Thymus (tissue), 11 donors: ENCODE results near the gene SF3B5. TPM values are rescaled to one million over a fixed set of nuclear protein-coding genes. Genes with fewer than 3 reads are reported as not detected.
"Not testable (repeated sequence)": the region's sequence is repeated elsewhere in the genome, so short reads cannot be mapped to it uniquely, and the experiment has no call there.

Experiments used
- DNase-seq, 9 donors: peaks; one replicate each; pipeline ENCODE4 v3.0.0-alpha.2; 2013; ENCODE audit warnings: low spot score in 9 of 9, low read depth in 6 of 9, missing footprints in 1 of 9
- H3K27ac ChIP-seq, 2 donors: one replicate each; pipeline ENCODE4 v1.5.1; 2013; ENCODE audit warnings: control low read depth in 1 of 2, low read depth in 1 of 2, low read length in 1 of 2, mild to moderate bottlenecking in 1 of 2, moderate library complexity in 1 of 2
- H3K27me3 ChIP-seq, 2 donors: one replicate each; pipeline ENCODE4 v1.5.1; 2013; ENCODE audit warnings: low read length in 1 of 2; ENCODE audit not compliant: control insufficient read depth in 2 of 2, insufficient read depth in 1 of 2
- H3K36me3 ChIP-seq, 2 donors: one replicate each; pipeline ENCODE4 v1.5.1; 2013; ENCODE audit warnings: low read length in 1 of 2, mild to moderate bottlenecking in 1 of 2, moderate library complexity in 1 of 2; ENCODE audit not compliant: control insufficient read depth in 2 of 2, insufficient read depth in 2 of 2
- H3K4me1 ChIP-seq, 2 donors: one replicate each; pipeline ENCODE4 v1.5.1; 2013; ENCODE audit warnings: low read length in 2 of 2; ENCODE audit not compliant: control insufficient read depth in 2 of 2, insufficient read depth in 2 of 2
- H3K4me3 ChIP-seq, 2 donors: one replicate each; pipeline ENCODE4 v1.5.1; 2013; ENCODE audit warnings: low read length in 2 of 2, control low read depth in 1 of 2, mild to moderate bottlenecking in 1 of 2
- H3K9me3 ChIP-seq, 2 donors: one replicate each; pipeline ENCODE4 v1.5.1; 2013; ENCODE audit warnings: low read length in 1 of 2, mild to moderate bottlenecking in 1 of 2; ENCODE audit not compliant: control insufficient read depth in 2 of 2, insufficient read depth in 1 of 2
- WGBS: extraction: QIAGEN DNeasy Blood & Tissue Kit; methylation state at CpG from one replicate; pipeline ENCODE4 v1.1.7; 2013; 5-methylcytosine and 5-hydroxymethylcytosine counted together
- polyA plus RNA-seq: library from polyadenylated mRNA; stranded (reverse); fragments of 200-250 nt; gene quantifications from one replicate; pipeline ENCODE4 v1.2.3, GENCODE V29; 2013
- total RNA-seq: library from RNA; stranded (reverse); fragments of 120-200 nt; gene quantifications from one replicate; pipeline ENCODE4 v1.2.4, GENCODE V29; 2013
- donor health status: healthy.

The SF3B5 gene
- total and polyA plus RNA-seq, 2 donors = 176 to 192 TPM

DNA sequence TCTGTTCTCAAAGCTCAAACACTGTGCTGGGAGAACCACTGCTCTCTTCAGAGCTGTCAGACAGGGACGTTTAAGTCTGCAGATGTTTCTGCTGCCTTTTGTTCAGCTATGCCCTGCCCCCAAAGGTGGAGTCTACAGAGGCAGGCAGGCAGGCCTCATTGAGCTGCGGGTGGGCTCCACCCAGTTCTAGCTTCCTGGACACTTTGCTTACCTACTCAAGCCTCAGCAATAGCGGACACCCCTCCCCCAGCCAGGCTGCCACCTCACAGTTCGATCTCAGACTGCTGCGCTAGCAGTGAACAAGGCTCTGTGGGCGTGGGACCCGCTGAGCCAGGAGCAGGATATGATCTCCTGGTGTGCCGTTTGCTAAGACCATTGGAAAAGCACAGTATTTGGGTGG is 48.7 kb downstream of the SF3B5 start:
- not testable (repeated sequence) for DNase-seq, H3K36me3 ChIP-seq, H3K27ac ChIP-seq, H3K4me3 ChIP-seq, H3K27me3 ChIP-seq, H3K4me1 ChIP-seq
- WGBS = 87% methylated on average over 8 of the region's 8 CpGs
- H3K9me3 ChIP-seq = peaks cover 0 to 12% of the 10 kb centered on the region in 2 donors

GRCh38 chr6:144044989-144045388 is 50.4 kb downstream of the SF3B5 start:
- not testable (repeated sequence) for DNase-seq, H3K36me3 ChIP-seq, H3K27ac ChIP-seq, H3K27me3 ChIP-seq, H3K4me3 ChIP-seq, H3K4me1 ChIP-seq
- 94% methylated on average over 2 of the region's 2 CpGs for WGBS
- peaks cover 0 to 12% of the 10 kb centered on the region in 2 donors for H3K9me3 ChIP-seq

Other genes starting within 250 kb of the SF3B5 start
- gene ZC2HC1B, start 231.1 kb downstream of the SF3B5 start, total RNA-seq = not detected
- gene ZC2HC1B, start 231.1 kb downstream of the SF3B5 start, polyA plus RNA-seq = 0.21 TPM
- 5.4 TPM for gene PLAGL1, start 87.3 kb downstream of the SF3B5 start, total RNA-seq
- gene PLAGL1, start 87.3 kb downstream of the SF3B5 start, polyA plus RNA-seq = 9.8 TPM
- gene STX11, start 54.9 kb upstream of the SF3B5 start, total RNA-seq = 3.2 TPM
- 9.6 TPM for gene STX11, start 54.9 kb upstream of the SF3B5 start, polyA plus RNA-seq
- gene UTRN, start 189.8 kb upstream of the SF3B5 start, total RNA-seq = 59.7 TPM
- gene UTRN, start 189.8 kb upstream of the SF3B5 start, polyA plus RNA-seq = 16.8 TPM